Activated T-cell treated with anti-CD3 and anti-CD28 coated beads for 1 hour (primary cell): ENCODE results near the gene IGF2R.
"Not testable (repeated sequence)": the region's sequence is repeated elsewhere in the genome, so short reads cannot be mapped to it uniquely, and the experiment has no call there.

Experiments
- DNase-seq: peaks from one replicate; pipeline ENCODE4 v3.0.0-alpha.2; 2020; ENCODE audit warnings: low read depth

The IGF2R gene

DNA sequence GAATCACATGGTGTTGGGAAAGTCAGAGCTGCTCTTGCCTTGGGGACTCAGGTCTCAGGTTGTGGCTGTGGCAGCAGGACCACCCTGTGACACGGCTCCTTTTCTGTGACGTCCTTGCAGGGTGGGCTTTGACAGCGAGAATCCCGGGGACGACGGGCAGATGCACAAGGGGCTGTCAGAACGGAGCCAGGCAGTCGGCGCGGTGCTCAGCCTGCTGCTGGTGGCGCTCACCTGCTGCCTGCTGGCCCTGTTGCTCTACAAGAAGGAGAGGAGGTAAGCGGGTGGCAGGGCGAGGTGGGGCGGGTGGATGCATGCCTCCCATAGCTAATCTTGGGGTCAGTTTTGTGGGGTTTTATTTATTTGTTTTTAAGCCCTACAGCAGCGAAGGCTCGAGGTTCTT lies 133.5 kb downstream of the IGF2R start:
- DNase-seq = no peak

DNA sequence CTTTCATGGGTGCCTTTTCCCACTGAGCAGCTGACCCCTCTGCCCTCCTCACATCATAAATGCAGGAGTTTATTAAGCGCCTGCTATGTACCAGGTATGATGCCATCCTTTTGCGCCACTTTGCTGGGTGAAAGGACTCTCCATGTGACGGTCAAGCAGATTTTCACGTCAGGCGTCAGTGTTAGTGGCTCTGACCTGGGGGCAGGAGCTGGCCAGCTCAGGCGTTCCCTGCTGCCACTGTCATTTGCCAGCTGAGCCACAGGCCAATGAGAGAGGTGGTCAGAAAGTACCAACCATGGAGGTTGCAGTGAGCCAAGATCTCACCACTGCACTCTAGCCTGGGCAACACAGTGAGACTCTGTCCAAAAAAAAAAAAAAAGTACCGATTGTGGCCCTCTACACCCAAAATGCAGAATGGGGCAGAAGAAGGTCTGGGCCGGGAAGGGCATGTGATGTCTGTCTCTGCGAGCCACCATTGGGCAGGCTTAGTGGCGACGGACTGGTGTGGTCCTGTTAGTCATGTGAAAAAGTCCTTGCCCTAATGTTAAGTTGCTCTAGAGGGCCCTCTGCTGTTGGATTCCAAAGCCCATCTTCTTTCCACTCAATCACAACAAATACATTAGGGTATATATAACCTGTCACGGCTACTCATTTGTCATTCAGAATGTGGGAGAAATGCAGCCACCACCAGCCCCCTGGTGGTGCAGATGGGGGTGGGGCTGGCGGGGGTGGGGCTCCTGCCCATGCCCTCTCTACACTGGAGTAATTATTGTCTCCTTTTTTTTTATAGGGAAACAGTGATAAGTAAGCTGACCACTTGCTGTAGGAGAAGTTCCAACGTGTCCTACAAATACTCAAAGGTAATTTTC lies 134.3 kb downstream of the IGF2R start:
- no peak for DNase-seq

DNA sequence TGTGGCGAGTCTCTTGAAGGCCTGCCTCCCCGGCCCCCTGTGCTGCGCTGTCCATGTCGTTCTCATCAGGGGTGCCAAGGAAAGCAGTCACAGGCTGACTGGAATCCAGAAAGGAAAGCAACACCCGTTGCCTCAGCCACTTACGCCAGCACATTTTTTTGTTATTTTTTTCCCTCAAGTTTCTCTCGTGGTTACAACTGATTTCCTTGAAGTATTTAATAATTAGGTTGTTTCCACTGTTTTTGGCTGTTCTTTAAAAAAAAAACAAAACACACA lies 134.9 kb downstream of the IGF2R start:
- DNase-seq = no peak

DNA sequence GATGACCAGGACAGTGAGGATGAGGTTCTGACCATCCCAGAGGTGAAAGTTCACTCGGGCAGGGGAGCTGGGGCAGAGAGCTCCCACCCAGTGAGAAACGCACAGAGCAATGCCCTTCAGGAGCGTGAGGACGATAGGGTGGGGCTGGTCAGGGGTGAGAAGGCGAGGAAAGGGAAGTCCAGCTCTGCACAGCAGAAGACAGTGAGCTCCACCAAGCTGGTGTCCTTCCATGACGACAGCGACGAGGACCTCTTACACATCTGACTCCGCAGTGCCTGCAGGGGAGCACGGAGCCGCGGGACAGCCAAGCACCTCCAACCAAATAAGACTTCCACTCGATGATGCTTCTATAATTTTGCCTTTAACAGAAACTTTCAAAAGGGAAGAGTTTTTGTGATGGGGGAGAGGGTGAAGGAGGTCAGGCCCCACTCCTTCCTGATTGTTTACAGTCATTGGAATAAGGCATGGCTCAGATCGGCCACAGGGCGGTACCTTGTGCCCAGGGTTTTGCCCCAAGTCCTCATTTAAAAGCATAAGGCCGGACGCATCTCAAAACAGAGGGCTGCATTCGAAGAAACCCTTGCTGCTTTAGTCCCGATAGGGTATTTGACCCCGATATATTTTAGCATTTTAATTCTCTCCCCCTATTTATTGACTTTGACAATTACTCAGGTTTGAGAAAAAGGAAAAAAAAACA lies 136.1 kb downstream of the IGF2R start:
- no peak for DNase-seq

DNA sequence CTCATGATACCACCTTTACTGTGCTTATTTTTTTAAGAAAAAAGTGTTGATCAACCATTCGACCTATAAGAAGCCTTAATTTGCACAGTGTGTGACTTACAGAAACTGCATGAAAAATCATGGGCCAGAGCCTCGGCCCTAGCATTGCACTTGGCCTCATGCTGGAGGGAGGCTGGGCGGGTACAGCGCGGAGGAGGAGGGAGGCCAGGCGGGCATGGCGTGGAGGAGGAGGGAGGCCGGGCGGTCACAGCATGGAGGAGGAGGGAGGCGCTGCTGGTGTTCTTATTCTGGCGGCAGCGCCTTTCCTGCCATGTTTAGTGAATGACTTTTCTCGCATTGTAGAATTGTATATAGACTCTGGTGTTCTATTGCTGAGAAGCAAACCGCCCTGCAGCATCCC lies 137.1 kb downstream of the IGF2R start:
- no peak for DNase-seq

DNA sequence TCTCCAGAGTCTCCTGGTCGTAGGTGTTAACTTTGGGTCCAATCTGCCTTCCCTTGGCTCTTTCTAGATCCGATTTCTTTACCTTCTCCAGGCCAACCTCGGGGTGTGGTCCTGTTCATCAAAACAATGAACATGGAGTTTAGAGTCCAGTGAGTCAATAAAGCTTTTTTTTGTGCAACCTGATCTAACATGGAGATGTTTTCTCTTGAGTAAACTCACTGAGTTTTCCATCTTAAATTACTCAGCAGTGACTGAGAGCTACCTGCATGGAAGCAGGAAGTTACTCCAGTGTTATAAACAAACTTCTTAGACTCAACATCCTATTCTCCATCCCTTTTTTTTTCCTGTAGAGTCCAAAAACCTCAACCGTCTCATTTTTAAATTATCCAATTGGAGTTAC lies 137.8 kb downstream of the IGF2R start:
- DNase-seq = no peak

DNA sequence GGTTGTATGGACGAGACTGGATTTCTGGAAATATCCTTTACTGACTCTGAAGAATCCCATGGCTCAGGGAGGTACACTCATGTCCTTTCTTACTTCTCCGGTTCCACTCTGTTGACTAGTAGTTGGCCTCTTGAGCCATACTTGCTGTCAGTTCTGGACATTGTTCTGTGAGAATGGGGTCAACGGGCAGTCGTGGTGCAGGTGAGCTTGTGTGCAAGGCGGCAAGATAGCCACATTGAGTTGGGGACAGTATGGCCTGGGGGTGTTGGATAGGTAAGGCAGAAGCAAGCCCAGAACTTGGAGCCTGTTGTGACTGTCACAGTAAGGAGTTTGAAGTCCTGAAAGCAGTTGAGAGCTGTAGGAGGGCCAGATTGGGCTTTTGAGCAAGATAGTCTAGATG lies 139.2 kb downstream of the IGF2R start:
- DNase-seq = no peak

DNA sequence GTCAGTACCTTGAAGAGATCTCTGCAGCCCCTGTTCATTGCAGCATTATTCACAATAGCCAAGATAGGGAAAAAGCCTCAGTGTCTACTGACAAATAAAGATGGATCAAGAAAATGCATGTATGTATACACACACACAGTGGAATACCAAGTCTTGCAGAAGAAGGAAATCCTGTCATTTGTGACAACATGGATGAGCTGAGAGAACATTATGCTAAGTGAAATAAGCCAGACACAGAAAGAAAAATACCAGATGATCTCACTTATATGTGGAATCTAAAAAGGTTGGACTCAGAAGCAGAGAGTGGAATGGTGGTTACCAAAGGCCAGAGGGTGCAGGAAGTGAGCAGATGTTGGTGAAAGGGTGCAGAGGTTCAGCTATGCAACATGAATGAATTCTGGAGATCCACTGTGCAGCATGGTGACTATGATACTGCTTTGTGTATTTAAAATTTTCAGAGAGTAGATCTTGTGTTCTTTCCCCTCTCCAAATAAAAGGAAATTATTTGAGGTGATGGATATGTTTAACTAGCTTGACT lies 141.8 kb downstream of the IGF2R start:
- DNase-seq = no peak

DNA sequence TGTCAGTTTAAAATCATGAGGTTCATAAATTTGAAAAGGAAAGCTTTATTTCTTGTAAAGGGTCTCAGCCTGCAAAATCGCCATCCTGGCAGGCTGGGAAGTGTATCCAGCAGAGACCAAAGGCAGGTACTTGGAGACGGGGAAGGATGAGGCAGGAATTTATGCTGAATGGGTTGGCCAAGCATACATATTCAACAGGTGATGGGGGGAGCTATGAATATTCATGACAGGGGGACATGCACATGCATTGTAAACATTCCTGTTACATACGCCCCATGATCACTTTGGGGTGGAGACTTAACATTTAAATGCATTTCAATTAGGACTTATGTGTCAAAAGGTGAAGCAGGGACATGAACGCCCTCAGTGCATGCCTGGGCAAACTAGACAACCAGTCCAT lies 142.9 kb downstream of the IGF2R start:
- no peak for DNase-seq

DNA sequence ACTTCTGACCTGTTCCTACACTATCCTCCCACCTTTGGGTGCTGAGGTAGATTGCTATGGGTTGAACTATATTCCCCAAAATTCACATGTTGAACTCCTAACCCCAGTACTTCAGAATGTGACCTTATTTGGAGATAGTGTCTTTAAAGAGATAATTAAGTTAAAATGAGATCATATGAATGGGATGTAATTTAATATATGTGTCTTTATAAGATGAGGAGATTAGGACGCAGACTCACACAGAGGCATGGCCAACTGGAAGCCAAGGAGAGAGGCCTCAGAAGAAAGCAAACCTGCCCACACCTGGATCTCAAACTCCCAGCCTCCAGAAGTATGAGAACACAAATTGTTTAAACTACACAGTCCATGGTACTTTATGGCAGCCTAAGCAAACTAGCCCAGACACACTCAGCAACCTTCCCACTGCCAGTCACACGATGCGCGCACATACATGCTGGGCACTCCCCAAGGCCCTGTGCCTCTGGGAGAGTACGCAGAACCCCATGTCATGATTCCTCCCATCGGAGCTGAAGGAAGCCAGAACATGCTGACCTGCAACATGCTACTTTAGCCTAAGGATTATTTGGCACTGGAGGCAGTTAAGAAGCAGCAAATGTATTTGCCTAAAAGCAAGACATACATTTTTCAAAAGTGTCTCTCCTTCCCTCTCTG lies 143.9 kb downstream of the IGF2R start:
- DNase-seq = no peak

DNA sequence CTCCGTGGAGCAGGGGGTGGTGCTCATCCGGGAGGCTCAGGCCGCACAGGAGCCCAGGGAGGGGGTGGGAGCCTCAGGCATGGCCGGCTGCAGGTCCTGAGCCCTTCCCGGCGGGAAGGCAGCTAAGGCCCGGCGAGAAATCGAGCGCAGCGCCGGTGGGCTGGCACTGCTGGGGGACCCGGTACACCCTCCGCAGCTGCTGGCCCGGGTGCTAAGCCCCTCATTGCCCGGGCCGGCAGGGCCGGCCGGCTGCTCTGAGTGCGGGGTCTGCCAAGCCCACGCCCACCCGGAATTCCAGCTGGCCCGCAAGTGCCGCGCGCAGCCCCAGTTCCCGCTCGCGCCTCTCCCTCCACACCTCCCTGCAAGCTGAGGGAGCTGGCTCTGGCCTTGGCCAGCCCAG lies 145.7 kb downstream of the IGF2R start:
- not testable (repeated sequence) for DNase-seq

DNA sequence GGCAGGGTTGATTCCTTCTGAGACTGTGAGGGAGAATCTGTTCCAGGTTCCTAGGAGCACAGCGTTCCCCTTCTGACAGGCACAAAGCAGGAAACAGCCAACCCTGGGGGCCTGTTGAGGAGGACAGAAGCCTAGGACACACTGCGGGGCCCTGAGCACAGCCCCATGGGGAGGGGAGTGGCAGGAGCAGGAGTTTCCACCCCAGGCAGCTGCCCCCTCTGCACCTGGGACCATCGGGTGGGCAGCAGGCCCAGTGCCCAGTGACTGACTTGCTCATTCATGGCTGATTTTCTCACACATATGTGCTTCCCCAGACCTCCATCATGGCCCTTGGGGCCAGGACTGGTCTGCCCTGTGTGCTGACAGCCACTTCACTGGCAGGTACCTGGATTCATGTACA lies 146.5 kb downstream of the IGF2R start:
- DNase-seq = no peak

DNA sequence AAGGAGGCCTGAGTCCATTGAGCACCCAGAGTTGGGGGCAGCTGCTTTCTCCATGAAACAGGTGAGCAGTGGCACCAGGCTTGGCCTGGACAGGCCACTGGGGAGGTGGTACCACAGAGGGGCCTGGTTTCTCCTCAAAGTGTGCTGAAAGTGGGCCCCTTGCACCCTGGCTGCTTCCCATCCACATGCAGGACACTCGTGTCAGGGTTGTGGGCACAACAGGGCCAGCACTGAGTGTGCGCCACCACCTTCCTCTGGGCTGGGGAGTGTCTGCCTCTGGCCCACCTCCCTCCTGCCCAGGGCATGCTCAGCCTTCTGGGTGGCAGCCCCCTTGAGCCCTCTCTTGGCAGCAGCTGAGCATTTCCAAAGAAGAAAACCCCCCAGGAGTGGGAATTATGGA lies 147.5 kb downstream of the IGF2R start:
- no peak for DNase-seq

DNA sequence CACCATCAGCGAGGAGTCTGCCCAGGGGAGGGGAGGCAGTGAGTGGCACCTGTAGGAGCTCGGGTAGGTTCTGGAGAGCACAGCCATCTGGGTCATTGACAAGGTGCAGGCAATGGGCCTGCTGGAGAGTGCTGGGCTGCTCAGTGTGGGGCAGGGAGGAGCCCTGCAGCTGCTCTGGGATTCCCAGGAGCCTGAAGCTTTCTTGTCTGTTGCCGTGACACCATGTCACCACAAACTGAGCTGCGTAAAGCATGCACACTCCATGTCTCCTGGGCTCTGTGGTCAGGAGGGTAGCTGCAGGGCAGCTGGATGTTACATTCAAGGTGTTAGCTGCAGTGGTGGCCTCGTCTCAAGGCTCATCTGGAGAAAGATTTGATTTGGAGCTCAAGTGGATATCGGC lies 148.3 kb downstream of the IGF2R start:
- DNase-seq = no peak

DNA sequence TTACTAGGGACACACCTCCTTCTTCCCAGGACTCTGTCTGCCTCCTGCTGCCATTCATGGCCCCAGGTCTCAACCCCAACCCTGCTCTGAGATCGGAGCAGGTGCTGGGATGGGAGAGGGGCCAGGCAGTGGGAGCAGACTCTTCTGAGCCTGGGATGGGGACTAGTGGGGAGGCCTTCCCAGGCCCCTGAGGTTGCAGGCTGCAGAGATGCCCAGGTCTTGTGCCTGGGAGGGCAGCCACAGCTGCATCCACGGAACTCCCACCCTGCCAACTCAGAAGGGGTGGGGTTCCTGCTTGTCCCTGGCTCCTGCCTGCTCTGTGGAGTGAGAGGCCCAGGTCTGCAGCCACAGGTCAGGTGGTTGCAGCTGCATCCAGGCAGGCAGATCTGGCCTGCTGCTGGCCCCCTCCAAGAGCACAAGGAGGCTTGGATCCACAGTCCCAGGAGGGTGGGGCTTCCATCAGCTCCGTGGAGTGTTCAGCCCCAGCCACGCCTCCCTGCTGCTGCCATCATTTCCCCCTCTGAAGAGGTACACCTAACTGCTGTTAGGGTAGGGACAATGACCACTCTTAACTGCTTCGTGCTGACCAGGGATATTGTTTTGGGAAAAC lies 149.8 kb downstream of the IGF2R start:
- DNase-seq = no peak

DNA sequence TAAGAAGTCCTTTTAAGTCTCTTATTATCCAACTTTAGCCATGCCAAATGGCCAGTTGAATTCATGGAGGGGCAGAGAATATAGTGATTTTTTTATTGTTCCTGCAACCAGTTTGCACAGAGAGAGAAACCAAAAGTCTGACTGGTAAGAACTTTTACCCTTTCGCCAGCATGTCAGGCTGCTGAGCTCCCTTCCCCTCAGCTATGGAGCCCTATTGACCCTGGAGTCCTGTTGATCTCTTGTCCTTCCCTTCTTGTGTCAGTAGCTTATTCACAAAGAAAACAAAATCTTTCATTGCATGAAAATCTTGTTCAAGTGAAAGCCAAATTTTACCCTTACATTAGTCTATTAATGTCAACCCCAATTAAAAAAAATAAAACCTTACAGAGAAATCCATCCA lies 151.2 kb downstream of the IGF2R start:
- DNase-seq = no peak

DNA sequence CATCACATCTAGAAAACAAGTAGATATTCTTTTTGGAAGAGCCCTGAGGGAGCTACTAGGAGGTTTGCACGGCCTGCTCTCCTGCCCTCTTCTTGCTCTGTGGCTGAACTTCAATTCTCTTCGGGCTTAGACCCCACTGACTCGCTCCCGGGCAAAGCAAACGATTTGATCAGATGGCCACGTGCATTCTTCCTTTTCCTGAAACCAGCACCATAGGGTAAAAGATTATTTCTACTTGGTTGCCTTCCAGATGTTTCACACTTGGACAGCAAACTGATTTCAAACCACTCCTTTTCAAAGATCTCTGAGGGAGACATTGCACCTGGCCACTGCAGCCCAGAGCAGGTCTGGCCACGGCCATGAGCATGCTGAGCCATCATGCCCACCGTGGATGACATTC lies 152.7 kb downstream of the IGF2R start, which contains the start of gene SLC22A1:
Gene SLC22A1 (plus strand): TSS at position 258 of the 400 bp plus-strand sequence. CDS start 121 bp downstream, at position 379.
- DNase-seq = no peak

DNA sequence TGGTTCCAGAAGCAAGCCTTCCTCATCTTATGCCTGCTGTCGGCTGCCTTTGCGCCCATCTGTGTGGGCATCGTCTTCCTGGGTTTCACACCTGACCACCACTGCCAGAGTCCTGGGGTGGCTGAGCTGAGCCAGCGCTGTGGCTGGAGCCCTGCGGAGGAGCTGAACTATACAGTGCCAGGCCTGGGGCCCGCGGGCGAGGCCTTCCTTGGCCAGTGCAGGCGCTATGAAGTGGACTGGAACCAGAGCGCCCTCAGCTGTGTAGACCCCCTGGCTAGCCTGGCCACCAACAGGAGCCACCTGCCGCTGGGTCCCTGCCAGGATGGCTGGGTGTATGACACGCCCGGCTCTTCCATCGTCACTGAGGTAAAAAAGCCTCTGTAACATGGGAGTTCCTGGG lies 153.1 kb downstream of the IGF2R start:
- no peak for DNase-seq

DNA sequence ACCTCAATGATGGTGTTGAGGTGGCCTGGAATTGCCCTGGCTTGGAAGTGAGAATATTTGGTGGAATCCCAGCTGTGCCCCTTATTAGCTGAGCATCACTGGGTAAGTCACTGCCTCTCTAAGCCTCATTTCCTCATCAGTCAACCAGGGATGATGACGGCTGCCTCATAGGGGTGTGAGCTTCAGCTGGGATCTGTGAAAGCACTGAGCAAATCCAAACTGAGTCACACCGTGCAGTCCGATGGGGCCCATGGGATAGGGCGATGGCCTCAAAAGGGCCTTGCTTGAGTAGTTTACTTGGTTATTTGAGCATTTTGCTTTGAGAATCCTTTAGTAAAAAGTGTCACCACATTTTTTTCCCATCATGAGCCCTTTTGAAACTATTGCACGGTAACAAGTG lies 153.9 kb downstream of the IGF2R start:
- no peak for DNase-seq

DNA sequence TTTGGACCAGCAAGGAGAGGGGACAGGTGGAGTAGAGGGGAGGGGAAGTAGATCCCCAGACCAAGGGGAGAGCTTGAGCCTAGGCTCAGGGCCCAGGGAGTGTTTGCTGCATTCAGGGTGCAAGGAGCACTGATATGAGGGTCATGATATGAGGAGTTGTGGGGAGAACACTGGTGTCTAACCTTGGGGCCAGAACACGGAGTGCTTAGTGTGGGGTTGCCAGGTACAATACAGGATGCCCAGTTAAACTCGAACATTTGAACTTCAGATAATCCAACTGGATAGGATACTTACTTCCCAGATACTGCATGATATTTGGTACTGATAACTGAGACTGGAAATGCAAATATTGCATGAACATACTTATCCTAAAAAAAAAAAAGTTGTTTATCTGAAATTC lies 155.1 kb downstream of the IGF2R start:
- no peak for DNase-seq

DNA sequence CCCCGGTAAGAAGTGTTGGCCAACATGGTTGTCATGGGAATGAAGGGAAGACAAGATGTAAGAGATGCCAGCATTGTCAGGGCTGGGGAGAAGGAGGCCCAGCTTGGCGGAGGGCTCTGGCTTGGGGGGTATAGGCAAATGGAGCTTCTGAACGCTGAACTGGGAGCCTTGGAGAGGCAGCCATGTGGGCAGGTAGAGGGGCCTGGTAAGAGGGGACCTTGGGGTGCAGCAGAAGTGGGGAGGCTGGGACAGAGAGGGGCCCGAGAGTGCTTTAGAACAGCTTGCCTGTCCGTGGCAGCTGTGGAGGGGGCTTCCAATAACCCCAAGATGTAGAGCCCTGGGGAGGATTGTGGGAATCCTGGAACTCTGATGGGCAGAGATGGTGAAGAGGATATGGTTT lies 155.7 kb downstream of the IGF2R start:
- DNase-seq = no peak

DNA sequence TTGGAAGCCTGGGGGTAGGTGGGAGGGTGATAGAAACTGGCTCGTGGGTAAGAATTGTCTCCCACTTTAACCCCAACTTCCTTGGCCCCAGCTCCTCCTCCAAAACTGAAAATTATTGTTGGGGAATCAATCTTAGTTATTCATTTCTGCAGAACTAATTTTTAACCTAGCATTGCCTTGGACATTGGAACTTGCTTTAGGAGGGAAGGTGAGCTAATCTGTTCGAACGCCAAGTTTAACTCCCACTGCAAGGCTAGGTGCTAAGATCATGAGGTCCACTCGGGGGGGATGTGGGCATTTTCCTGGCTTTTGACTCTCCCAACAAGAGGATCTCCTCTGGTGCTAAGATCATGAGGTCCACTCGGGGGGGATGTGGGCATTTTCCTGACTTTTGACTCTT lies 156.2 kb downstream of the IGF2R start:
- DNase-seq = not testable (repeated sequence)
